ENCODE data around the gene PAX8. TPM values are rescaled to one million over a fixed set of nuclear protein-coding genes. Genes with fewer than 3 reads are reported as not detected.

The PAX8 gene
- total and polyA plus RNA-seq, 2 experiments from 2014 or later = 0.21 to 0.32 TPM

DNA sequence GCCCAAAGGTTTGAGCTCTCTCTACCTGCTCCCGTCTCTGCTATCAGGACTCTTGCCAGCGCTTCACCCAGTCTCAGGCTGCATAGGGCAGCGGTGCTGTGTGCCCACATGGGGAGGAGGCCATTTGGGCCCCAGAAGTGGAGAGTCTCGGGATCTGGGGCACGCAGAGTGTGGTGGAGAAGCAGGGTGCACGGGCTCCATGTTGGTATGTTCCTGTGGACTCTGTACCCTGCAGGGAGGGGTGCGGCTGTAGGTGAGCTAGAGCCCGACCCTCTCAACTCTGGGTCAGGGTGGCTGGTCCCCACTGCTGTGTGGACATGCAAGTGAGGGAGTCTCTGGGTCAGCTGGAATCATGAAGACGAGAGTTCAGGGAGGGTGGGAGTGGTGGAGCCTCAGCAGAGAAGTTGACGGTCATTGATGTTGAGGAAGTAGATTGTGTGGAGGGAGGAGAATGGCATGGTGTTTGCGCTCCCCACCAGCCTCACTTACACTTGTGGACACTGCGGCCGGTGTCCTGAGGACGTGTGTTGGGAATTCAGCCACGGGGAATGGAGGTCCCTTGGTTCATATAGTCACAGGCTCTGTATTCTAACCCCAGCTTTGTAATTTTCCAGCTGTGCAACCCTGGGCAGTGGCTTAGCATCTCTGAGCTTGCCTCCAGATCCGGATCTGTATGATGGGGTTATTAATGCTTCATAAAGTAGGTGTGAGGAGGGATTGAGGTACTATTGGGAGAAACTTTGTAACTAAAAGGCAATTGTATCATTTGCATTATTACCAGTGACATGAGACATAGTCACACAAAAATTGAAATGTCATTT is 105.8 kb downstream of the PAX8 start (continued):
- TF ChIP-seq, protein P1, sequence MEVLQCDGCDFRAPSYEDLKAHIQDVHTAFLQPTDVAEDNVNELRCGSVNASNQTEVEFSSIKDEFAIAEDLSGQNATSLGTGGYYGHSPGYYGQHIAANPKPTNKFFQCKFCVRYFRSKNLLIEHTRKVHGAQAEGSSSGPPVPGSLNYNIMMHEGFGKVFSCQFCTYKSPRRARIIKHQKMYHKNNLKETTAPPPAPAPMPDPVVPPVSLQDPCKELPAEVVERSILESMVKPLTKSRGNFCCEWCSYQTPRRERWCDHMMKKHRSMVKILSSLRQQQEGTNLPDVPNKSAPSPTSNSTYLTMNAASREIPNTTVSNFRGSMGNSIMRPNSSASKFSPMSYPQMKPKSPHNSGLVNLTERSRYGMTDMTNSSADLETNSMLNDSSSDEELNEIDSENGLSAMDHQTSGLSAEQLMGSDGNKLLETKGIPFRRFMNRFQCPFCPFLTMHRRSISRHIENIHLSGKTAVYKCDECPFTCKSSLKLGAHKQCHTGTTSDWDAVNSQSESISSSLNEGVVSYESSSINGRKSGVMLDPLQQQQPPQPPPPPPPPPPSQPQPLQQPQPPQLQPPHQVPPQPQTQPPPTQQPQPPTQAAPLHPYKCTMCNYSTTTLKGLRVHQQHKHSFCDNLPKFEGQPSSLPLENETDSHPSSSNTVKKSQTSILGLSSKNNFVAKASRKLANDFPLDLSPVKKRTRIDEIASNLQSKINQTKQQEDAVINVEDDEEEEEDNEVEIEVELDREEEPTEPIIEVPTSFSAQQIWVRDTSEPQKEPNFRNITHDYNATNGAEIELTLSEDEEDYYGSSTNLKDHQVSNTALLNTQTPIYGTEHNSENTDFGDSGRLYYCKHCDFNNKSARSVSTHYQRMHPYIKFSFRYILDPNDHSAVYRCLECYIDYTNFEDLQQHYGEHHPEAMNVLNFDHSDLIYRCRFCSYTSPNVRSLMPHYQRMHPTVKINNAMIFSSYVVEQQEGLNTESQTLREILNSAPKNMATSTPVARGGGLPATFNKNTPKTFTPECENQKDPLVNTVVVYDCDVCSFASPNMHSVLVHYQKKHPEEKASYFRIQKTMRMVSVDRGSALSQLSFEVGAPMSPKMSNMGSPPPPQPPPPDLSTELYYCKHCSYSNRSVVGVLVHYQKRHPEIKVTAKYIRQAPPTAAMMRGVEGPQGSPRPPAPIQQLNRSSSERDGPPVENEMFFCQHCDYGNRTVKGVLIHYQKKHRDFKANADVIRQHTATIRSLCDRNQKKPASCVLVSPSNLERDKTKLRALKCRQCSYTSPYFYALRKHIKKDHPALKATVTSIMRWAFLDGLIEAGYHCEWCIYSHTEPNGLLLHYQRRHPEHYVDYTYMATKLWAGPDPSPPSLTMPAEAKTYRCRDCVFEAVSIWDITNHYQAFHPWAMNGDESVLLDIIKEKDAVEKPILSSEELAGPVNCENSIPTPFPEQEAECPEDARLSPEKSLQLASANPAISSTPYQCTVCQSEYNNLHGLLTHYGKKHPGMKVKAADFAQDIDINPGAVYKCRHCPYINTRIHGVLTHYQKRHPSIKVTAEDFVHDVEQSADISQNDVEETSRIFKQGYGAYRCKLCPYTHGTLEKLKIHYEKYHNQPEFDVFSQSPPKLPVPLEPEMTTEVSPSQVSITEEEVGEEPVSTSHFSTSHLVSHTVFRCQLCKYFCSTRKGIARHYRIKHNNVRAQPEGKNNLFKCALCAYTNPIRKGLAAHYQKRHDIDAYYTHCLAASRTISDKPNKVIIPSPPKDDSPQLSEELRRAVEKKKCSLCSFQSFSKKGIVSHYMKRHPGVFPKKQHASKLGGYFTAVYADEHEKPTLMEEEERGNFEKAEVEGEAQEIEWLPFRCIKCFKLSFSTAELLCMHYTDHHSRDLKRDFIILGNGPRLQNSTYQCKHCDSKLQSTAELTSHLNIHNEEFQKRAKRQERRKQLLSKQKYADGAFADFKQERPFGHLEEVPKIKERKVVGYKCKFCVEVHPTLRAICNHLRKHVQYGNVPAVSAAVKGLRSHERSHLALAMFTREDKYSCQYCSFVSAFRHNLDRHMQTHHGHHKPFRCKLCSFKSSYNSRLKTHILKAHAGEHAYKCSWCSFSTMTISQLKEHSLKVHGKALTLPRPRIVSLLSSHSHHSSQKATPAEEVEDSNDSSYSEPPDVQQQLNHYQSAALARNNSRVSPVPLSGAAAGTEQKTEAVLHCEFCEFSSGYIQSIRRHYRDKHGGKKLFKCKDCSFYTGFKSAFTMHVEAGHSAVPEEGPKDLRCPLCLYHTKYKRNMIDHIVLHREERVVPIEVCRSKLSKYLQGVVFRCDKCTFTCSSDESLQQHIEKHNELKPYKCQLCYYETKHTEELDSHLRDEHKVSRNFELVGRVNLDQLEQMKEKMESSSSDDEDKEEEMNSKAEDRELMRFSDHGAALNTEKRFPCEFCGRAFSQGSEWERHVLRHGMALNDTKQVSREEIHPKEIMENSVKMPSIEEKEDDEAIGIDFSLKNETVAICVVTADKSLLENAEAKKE (CRISPR knock-in tag; IDR thresholded peaks at IDR 0.05) = no peak
- no peak for TF ChIP-seq STAT1 (IDR thresholded peaks at IDR 0.05; ENCODE audit: unreplicated experiment)
- no peak for TF ChIP-seq EZH2phosphoT487 (IDR thresholded peaks at IDR 0.05; ENCODE audit: unreplicated experiment)

DNA sequence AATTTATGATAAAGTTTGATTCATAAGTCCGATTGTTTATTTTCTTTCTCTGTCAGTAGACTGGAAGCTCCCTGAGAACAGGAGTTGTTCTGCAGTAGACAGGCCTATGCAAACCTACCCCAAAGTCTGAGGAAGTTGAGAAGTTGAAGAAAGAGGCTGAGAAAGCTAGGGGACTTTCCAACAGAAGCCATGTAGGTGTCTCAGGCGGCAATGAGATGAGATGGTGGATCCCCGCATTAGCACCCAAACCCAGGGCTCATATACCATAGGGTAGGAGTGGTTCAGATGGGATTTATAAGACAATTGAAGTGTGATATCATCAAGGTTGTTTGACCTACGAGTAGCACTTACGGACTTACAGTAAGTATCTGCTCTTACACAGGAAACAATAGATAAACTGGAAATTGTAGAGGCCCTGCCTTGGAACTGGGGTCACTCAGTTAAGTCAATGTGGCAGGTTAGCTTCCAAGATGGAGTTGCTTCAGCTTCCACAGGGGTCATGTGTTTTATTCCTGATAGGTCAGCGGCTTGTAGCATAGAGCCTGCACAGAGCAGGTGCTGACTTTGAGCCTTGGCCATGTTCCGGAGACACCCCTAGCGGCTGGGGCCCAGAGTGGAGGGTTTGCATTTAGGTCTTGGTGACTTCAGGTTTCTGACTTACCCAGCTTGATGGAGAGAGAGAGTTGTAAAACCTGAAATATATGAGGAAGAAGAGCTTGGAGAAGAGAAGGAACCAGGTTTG is 107.2 kb downstream of the PAX8 start:
- no peak for DNase-seq (ENCODE audit: low spot score)
- no peak overlapping the region for H3K27ac ChIP-seq (ENCODE audit: low read depth)
- H2AFZ ChIP-seq = no peak overlapping the region
- H3K9me2 ChIP-seq (ENCODE audit: insufficient read depth) = no peaks in the 10 kb centered on the region
- H3K4me1 ChIP-seq (ENCODE audit: insufficient read depth) = no peaks in the 10 kb centered on the region; the same call in 1 of the 2 replicates
- Mint-ChIP-seq H3K27ac (no peak overlapping the region), H3K4me3 (no peak overlapping the region), H3K36me3 (ENCODE audit: low read depth) (no peaks in the 10 kb centered on the region), H3K4me1 (peaks cover 20% of the 10 kb centered on the region), H3K27me3 (ENCODE audit: insufficient read depth, low read depth, poor library complexity) (peaks cover 9% of the 10 kb centered on the region), H3K9me3 (no peaks in the 10 kb centered on the region; the same call in 2 of the 3 replicates)
- no peaks in the 10 kb centered on the region for H3K79me2 ChIP-seq (replicated peaks; ENCODE audit: insufficient read depth)
- H3K36me3 ChIP-seq (ENCODE audit: insufficient read depth) = no peaks in the 10 kb centered on the region
- no peaks in the 10 kb centered on the region for H3K27me3 ChIP-seq (ENCODE audit: insufficient read depth)
- H3K4me3 ChIP-seq = no peak overlapping the region
- no peaks in the 10 kb centered on the region for H4K20me1 ChIP-seq (replicated peaks; ENCODE audit: insufficient read depth)
- ATAC-seq = no peak
- no peaks in the 10 kb centered on the region for H3F3A ChIP-seq (replicated peaks; ENCODE audit: low read depth)
- H3K4me2 ChIP-seq = no peak overlapping the region
- TF ChIP-seq, protein P1 (CRISPR knock-in tag; IDR thresholded peaks at IDR 0.05) = no peak

Measured in GM23338 (cell line).